ENCODE results near the gene RNF150.

- TF ChIP-seq POLR2AphosphoS5 (IDR thresholded peaks at IDR 0.05; ENCODE audit: low read depth, low read length) (no peak), POLR2A (IDR thresholded peaks at IDR 0.05; ENCODE audit: low read depth, low read length) (no peak)
These were observed 321.8 kb downstream of the RNF150 start for GRCh38 chr4:140811429-140811828.

All from GM12892 (cell line).